Activated naive CD8-positive, alpha-beta T cell (primary cell): ENCODE measurements around the gene LASP1NB.

Source experiments
- H3K27ac Mint-ChIP-seq: one replicate; pipeline ENCODE4 v1.8.0; 2021; ENCODE audit warnings: mixed read lengths
- H3K27me3 Mint-ChIP-seq: one replicate; pipeline ENCODE4 v1.8.0; 2021; ENCODE audit warnings: mixed read lengths
- H3K36me3 Mint-ChIP-seq: one replicate; pipeline ENCODE4 v1.8.0; 2021; ENCODE audit warnings: mixed read lengths
- H3K4me1 Mint-ChIP-seq: one replicate; pipeline ENCODE4 v1.8.0; 2021; ENCODE audit warnings: low read depth, mixed read lengths
- H3K4me3 Mint-ChIP-seq: one replicate; pipeline ENCODE4 v1.8.0; 2021; ENCODE audit warnings: mild to moderate bottlenecking, mixed read lengths
- H3K9me3 Mint-ChIP-seq: one replicate; pipeline ENCODE4 v1.8.0; 2021; ENCODE audit warnings: low read depth, mixed read lengths

Gene LASP1NB

DNA sequence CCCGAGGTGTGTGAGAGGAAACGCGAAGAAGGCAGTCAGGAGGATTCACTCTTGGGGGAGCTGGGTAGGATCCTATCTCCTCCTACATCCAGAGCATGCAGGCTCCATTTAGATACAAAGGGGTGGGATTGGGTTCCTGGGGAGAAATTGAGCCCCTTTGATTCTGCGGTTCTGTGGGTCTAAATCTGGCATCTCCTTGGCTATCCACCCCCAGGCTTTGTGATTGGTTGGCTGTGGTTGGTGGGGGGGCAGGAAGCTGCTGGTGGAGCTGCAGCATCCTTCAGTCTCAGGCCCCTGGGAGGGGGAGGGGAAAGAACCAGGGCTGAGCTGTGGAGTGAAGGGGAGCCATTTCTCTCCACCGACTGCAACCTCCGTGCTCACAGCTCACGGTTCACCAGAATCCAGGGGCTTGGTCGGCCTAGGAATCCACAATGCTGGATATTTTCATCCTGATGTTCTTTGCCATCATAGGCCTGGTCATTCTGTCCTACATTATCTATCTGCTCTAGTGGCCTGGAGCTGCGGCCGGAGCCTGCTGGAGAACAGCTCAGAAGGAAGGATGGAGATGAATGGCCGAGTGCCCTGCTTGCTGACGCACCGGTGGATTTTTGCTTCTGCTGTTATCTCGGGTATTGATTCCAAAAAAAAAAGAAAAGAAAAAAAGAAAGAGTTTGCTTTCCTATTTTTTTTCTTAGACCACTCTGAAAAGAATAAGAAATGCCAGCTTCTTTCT, at the start of gene LASP1NB:
TSS of gene LASP1NB (plus strand) at position 352 of the 733 bp plus-strand sequence.
- peaks cover 37% of the 10 kb centered on the region for H3K4me1 Mint-ChIP-seq
- H3K36me3 Mint-ChIP-seq = no peaks in the 10 kb centered on the region
- peak within 1 kb of the TSS; percentile 70 for H3K4me3 Mint-ChIP-seq
- H3K27ac Mint-ChIP-seq = peak within 1 kb of the TSS; percentile 72
- H3K9me3 Mint-ChIP-seq = no peaks in the 10 kb centered on the region
- H3K27me3 Mint-ChIP-seq = no peaks in the 10 kb centered on the region

DNA sequence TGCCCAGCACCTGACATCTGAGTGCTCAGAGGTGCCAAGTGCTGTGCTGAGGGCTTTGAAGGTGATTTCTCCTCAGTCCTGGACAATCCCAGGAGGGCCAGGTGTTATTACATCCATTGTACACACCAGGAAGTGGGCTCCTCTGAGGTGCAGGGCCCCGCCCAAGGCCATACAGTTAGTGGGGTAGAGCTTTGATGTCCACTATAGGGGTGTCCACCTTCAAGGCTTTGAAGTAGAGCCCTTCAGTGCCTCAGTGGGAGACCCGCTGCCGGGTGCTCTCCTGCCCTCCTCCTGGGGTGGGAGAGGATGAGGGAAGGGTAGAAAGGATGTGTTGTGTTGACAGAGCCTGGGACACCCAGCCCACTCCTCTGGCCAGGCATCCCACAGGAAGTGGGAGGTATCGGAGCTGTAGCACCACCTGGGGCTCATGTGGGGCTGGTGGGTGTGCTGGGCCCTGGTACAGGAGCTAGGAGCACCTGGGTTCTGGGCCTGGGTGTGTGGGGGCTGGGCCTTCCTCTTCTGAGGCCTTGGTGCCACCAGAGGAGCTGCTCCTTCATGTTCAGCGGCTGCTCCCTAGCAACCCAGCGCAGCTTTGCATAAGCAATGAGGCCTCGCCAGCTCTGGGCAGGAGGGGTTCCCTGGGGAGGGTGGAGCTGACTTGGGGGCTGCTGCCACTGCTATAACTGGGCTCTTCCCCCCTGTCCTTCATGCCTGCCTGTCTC, 48.1 kb upstream of the LASP1NB start:
- Mint-ChIP-seq H3K27me3 (no peaks in the 10 kb centered on the region), H3K4me3 (peak overlapping the region; percentile 58), H3K9me3 (no peaks in the 10 kb centered on the region), H3K27ac (peak overlapping the region; percentile 93), H3K36me3 (peaks cover 2% of the 10 kb centered on the region), H3K4me1 (peaks cover 94% of the 10 kb centered on the region)

DNA sequence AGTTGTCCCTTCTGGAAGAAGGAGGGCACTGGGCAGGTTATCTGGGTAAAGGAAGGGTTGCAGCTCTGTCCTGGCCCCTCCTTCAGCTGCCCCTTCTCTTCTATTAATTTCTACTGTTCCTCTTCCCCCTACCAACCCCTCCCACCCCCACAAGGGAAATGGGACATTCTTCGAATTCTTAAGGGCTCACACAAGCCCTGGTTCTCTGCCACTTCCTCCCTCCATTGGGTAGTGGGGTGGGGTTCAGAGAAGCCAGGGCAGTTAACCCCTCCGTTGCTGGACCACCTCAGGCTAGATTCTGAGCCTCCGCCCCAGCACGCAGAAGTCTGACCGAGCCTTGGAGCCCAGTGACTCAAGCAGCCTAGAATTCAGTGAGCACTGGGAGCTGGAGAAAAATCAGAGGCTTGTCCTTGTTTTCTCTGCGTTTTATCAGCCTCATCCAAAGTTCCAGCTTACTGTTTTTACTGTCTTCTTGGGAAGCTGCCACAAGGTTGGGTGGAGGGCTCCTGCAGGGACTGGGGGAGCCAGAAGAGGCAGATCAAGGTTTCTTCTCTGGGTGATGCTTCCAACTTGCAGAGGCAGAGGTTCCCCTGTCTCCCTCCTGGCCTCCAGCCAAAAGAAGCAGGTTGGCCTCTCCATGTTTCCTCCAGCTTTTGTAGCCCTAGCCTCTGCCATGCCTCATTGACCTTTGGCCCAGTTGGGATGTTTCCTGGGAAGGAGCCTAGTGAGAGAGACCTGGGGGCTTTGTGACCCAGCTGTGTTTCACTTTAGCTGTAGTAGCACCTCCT, 45.3 kb upstream of the LASP1NB start:
- Mint-ChIP-seq H3K36me3 (peaks cover 2% of the 10 kb centered on the region), H3K27me3 (no peaks in the 10 kb centered on the region), H3K27ac (peak overlapping the region; percentile 96), H3K9me3 (no peaks in the 10 kb centered on the region), H3K4me1 (peaks cover 89% of the 10 kb centered on the region), H3K4me3 (peak overlapping the region; percentile 67)

DNA sequence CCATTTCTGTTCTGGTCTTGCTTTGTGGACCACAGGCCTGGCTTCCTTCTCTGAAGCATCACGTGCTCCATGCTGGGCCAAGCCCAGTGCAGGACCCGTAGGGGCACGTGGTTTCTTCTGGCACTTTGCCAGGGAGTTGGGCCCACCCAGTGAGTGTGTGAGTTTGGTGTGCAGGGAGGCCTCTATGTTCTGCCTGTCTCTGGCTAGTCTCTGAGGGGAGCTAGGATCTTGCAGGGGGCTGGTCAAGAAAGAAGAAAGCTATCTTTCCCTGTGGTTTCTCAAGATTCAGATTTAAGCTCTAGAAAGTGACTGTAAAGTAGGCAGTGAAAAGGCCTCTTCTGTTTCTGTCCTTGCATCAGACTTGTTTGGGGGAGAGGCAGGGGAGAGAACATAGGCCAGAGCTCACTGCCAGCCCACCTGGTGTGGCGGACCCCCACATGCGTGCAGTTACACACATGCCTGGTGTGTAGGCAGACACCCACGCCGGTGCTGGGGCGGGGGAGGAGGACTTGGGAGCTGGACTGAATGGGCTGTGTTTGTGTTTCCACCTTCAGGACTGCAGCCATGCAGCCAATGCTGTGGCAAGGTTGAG, 43.7 kb upstream of the LASP1NB start:
- peak overlapping the region; percentile 75 for H3K4me3 Mint-ChIP-seq
- H3K36me3 Mint-ChIP-seq = peaks cover 2% of the 10 kb centered on the region
- peaks cover 91% of the 10 kb centered on the region for H3K4me1 Mint-ChIP-seq
- H3K27ac Mint-ChIP-seq = peak overlapping the region; percentile 96
- no peaks in the 10 kb centered on the region for H3K27me3 Mint-ChIP-seq
- H3K9me3 Mint-ChIP-seq = no peaks in the 10 kb centered on the region

DNA sequence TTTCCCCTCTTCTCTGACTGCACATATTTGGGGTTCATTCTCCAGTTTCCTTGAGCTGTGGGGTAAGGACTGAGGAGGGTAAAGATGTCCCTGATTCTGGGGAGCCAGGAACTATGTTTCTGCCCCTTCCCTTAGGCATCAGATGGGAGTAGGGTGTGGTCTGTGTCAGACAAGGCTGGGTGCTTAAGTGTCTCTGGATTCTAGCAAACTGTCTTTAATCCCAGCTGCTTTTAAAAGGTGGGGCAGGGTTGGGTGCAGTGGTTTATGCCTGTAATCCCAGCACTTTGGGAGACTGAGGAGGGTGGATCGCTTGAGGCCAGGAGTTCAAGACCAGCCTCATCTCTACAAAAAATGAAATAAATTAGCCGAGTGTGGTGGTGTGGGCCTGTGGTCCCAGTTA, 42.5 kb upstream of the LASP1NB start:
- peaks cover 2% of the 10 kb centered on the region for H3K36me3 Mint-ChIP-seq
- peak overlapping the region; percentile 96 for H3K27ac Mint-ChIP-seq
- no peaks in the 10 kb centered on the region for H3K27me3 Mint-ChIP-seq
- peak overlapping the region; percentile 75 for H3K4me3 Mint-ChIP-seq
- no peaks in the 10 kb centered on the region for H3K9me3 Mint-ChIP-seq
- H3K4me1 Mint-ChIP-seq = peaks cover 91% of the 10 kb centered on the region

DNA sequence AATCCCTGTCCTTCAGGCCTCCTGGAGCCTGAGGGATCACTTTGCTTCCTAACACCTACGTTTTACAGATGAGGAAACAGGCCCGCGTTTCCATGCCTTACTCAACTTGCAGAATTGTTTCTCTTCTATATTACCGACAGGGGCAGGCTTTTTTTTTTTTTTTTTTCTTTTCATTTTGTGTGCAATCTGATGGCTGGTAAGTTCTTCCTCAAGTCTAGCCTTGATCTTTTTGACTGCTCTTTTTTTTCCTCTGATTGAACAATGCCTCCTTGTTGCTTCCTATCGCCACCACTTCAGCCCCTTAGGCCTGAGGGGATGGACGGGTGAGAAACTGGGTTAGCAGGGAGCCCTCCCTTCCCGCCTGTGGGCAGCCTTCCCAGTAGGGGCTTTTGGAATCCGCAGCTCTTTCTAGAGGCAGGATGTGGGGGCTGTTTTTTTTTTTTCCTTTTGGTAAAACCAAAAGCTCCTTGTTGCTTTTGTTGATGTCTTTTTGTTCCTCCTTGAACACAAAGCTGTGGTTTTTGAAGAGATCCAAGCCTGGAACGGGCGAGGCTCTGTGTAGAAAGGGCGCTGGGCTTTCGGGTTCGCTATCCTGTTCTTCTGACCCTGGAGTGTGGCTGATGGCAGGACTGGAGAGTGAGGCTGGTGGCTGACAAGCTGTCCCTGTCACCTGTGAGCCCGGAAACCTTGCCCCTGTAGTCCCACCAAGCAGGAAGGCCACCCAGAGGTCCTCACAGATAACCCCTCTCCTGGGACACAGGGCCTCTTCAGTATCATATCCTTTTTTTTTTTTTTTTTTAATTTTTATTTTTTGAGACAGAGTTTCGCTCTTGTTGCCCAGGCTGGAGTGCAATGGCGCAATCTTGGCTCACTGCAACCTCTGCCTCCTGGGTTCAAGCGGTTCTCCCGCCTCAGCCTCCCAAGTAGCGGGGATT, 41.6 kb upstream of the LASP1NB start:
- no peaks in the 10 kb centered on the region for H3K27me3 Mint-ChIP-seq
- H3K4me3 Mint-ChIP-seq = peak overlapping the region; percentile 75
- H3K36me3 Mint-ChIP-seq = peaks cover 2% of the 10 kb centered on the region
- no peaks in the 10 kb centered on the region for H3K9me3 Mint-ChIP-seq
- peak overlapping the region; percentile 96 for H3K27ac Mint-ChIP-seq
- peaks cover 89% of the 10 kb centered on the region for H3K4me1 Mint-ChIP-seq

DNA sequence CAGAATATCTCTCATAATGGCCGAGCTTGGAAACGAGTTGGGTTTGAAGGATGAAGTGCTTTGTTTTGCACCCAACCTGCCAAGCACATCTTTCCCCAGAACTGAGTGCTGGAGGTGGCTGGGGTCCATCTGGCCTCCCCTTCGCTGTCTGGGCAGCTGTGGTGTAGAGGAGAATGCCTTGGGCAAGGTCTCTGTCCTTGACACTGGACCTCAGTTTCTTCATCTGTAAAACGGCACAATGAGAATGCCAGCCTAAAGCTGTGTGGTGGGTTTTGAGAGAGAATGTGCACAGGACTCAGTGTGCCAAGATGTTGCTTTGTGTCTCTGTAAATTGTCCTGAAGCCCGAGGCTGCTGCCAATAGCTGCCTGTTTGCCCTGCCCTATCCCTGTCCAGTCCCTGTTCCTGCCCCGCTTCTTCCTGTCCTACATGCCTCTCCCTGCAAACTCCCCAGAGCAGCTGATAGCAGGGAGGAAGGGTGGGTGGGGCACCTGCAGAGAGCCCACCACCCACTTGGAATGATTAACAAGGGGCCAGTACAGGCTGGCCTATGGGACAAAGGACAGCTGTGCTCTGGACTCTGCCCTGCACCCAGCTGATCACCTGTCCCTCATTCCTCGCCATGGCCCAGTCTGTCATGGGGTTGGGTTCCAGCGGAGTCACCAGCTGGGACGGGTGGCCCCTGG, 40.2 kb upstream of the LASP1NB start:
- H3K27me3 Mint-ChIP-seq = no peaks in the 10 kb centered on the region
- H3K9me3 Mint-ChIP-seq = no peaks in the 10 kb centered on the region
- H3K36me3 Mint-ChIP-seq = peaks cover 2% of the 10 kb centered on the region
- peak overlapping the region; percentile 77 for H3K4me3 Mint-ChIP-seq
- H3K27ac Mint-ChIP-seq = peak overlapping the region; percentile 85
- peaks cover 89% of the 10 kb centered on the region for H3K4me1 Mint-ChIP-seq

DNA sequence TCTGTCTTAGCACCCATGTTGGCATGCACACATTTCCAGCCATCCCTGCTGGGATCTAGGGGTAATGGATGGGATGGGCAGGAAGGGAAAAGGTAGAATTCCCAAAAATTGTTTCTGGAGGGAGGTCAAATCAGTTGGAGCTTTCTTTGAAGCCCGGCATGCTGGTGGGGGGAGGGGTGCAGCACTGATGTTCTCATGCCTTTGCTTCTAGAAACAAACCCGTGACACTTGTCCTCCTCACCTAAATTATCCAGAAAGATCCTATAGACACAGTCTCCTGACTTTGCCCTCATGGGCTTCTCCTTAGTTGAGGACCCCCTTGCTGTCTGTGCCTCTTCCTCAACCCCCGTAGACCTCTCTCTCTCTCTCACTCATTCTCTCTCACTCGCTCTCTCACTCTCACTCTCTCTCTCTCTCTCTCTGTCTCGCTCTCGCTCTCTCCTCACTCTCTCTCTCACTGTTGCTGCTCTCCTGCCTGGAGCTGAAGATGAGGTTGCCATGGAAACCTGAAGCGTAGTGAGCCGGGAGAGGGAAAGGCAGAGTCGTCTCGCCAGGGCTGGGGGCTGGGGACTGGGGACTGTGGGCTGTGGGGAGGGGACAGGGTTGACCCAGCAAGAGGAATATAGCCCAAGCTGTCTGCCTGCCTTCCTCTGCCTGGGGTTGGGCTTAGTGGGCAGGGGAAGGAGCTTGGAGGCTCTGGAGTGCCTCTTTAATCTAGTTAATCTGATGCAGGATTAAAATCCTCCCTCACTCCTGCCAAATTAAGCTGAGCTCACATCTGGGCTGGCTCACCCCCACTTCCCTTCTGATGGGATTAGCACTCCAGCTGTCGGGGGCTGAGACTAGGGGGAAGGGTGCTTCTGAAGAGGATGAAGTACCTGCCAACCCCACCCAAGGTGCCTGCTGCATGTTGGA, 39.4 kb upstream of the LASP1NB start:
- peaks cover 89% of the 10 kb centered on the region for H3K4me1 Mint-ChIP-seq
- H3K27me3 Mint-ChIP-seq = no peaks in the 10 kb centered on the region
- peaks cover 2% of the 10 kb centered on the region for H3K36me3 Mint-ChIP-seq
- peak overlapping the region; percentile 85 for H3K27ac Mint-ChIP-seq
- no peaks in the 10 kb centered on the region for H3K9me3 Mint-ChIP-seq
- peak overlapping the region; percentile 77 for H3K4me3 Mint-ChIP-seq

DNA sequence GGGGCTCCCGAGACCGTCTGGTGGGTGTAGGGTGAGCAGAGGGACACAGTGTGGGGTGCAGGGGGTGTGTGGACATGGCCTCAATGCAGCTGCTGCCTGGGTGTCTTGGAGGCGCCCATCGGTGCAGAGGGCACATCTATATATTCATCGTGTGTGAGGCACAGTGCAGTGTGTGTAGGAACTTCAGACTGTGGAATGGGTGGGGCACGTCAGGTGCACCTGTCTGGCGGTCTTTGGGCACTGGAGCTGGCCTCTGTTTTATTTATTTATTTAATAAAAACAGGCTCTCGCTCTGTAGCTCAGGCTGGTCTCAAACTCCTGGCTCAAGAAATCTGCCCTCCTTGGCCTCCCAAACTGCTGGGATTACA, 38.8 kb upstream of the LASP1NB start:
- H3K4me1 Mint-ChIP-seq = peaks cover 89% of the 10 kb centered on the region
- H3K27ac Mint-ChIP-seq = peak overlapping the region; percentile 85
- H3K4me3 Mint-ChIP-seq = peak overlapping the region; percentile 77
- no peaks in the 10 kb centered on the region for H3K27me3 Mint-ChIP-seq
- no peaks in the 10 kb centered on the region for H3K36me3 Mint-ChIP-seq
- H3K9me3 Mint-ChIP-seq = no peaks in the 10 kb centered on the region

DNA sequence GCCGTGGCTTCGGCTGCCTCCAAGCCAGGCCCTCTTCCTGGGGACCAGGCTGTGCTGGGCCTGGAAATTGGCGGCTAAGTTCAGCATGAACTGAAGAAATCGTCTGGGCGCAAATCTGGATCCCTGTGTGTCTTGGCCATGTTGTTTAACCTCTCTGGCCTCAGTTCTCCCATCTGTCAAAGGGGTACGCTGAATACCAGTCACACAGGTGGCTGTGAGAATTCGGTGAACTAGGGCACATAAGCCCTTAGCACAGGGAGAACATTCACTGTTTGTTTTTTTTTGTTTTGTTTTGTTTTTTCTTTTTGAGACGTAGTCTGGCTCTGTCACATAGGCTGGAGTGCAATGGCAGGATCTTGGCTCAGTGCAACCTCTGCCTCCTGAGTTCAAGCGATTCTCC, 36.6 kb upstream of the LASP1NB start:
- H3K27ac Mint-ChIP-seq = peak overlapping the region; percentile 83
- no peaks in the 10 kb centered on the region for H3K9me3 Mint-ChIP-seq
- peak overlapping the region; percentile 13 for H3K4me3 Mint-ChIP-seq

DNA sequence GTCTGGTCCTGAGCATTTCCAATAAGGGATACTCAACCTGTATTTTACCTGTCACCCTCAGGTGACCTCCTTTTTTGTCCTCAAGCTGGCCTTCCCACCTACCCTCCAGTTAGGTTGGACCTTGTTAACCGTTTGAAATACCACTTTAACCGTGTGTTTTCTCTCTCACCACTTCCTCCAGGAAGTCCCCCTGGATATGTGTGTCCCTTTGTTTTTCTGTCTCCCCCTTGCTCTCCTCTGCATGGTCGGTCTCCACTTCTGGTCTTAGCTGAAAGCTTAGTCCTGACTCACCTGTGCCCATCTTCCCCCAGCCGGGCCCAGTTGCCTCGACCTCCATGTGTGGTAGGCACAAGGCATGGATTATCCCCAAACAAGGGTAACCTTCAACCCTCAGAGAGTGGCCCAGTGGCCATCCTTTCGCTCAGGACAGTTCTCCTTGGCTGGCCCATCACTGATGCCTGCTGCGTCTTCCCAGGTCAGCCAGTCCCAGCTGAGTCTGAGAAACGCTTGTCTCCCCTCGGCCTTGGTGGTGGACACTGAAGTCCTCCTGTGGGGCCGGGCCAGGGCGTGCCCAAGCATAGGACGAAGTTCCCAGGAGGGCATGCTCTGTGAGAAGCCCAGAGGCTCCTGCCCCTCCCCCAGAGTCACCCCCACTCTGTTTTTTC, 35.5 kb upstream of the LASP1NB start:
- no peaks in the 10 kb centered on the region for H3K27me3 Mint-ChIP-seq
- peak overlapping the region; percentile 62 for H3K4me3 Mint-ChIP-seq
- peak overlapping the region; percentile 86 for H3K27ac Mint-ChIP-seq
- no peaks in the 10 kb centered on the region for H3K9me3 Mint-ChIP-seq
- H3K4me1 Mint-ChIP-seq = peaks cover 88% of the 10 kb centered on the region
- H3K36me3 Mint-ChIP-seq = no peaks in the 10 kb centered on the region

More for the DNA sequence above, 36.6 kb upstream of the LASP1NB start:
- no peaks in the 10 kb centered on the region for H3K36me3 Mint-ChIP-seq
- no peaks in the 10 kb centered on the region for H3K27me3 Mint-ChIP-seq
- peaks cover 87% of the 10 kb centered on the region for H3K4me1 Mint-ChIP-seq

DNA sequence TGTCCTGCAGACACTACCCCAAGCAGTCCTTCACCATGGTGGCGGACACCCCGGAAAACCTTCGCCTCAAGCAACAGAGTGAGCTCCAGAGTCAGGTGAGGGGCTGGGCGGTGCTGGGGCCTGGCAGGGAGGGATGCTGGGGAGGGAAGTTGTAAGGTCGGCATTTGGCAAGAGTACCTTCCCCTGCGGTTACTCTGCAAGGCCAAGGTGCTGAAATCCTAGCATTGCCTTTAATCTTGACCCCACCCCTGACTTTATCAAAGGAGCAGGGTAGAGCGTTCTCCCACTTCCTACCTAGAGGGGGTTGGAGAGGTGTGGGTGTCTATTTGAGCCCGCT, 35.0 kb upstream of the LASP1NB start:
- H3K27me3 Mint-ChIP-seq = no peaks in the 10 kb centered on the region
- H3K9me3 Mint-ChIP-seq = no peaks in the 10 kb centered on the region
- peak overlapping the region; percentile 86 for H3K27ac Mint-ChIP-seq
- peak overlapping the region; percentile 62 for H3K4me3 Mint-ChIP-seq
- peaks cover 84% of the 10 kb centered on the region for H3K4me1 Mint-ChIP-seq
- H3K36me3 Mint-ChIP-seq = no peaks in the 10 kb centered on the region
